Upper lobe of left lung (tissue), 4 donors: ENCODE results near the gene C1GALT1C1.
"Not testable (repeated sequence)": the region's sequence is repeated elsewhere in the genome, so short reads cannot be mapped to it uniquely, and the experiment has no call there.

Experiments
- CTCF ChIP-seq, 6 experiments: fragments of 450-650 bp in 4 of 6; fragments of 200-600 bp in 2 of 6; sonication (generic) in 2 of 6; IDR thresholded peaks; one replicate each; pipeline ENCODE4 v1.5.1; 2016 to 2019; ENCODE audit warnings: antibody characterized with exemption in 6 of 6
- POLR2AphosphoS5 ChIP-seq, 2 donors: sonication (generic); formaldehyde crosslinking; IDR thresholded peaks; one replicate each; pipeline ENCODE4 v1.5.1; 2017; ENCODE audit warnings: antibody characterized with exemption in 2 of 2

- not testable (repeated sequence) for TF ChIP-seq POLR2AphosphoS5, CTCF (IDR thresholded peaks at IDR 0.05)
Observed at GRCh38 chrX:120664535-120664934, 34.7 kb upstream of the C1GALT1C1 start.
